K562 (cell line): ENCODE data around the gene HIGD1C. TPM values are rescaled to one million over a fixed set of nuclear protein-coding genes. Genes with fewer than 3 reads are reported as not detected.

Experiments used
- ARID3B ChIP-seq: fragments of 250-450 bp; sonication (Bioruptor Pico); IDR thresholded peaks from 2 replicates; pipeline ENCODE4 v1.4.0; 2020; ENCODE audit warnings: borderline replicate concordance
- CHD7 ChIP-seq: fragments of 200-600 bp; sonication (generic); IDR thresholded peaks from one replicate; pipeline ENCODE4 v1.6.1; 2012; ENCODE audit warnings: mild to moderate bottlenecking, low read depth, low read length, inconsistent platforms
- E2F4 ChIP-seq: sonication (generic); formaldehyde crosslinking; IDR thresholded peaks from 2 replicates; pipeline ENCODE4 v1.8.0; 2022; ENCODE audit warnings: mild to moderate bottlenecking, low read depth, missing genetic modification reagents
- FOS ChIP-seq: IDR thresholded peaks from 3 replicates; pipeline ENCODE4 v1.6.1; 2011; ENCODE audit not compliant: insufficient read length; ENCODE audit errors: extremely low read depth
- HSF4 ChIP-seq: fragments of 250-450 bp; sonication (Bioruptor Pico); IDR thresholded peaks from 2 replicates; pipeline ENCODE4 v2.1.2; 2022; ENCODE audit warnings: mild to moderate bottlenecking, moderate library complexity, borderline replicate concordance
- LEF1 ChIP-seq: fragments of 450-650 bp; IDR thresholded peaks from 2 replicates; pipeline ENCODE4 v1.6.1; 2016; ENCODE audit warnings: mild to moderate bottlenecking
- MAFK ChIP-seq: IDR thresholded peaks from 2 replicates; pipeline ENCODE4 v1.6.1; 2011; ENCODE audit warnings: low read length, improper control_type of control experiment
- PTBP1 ChIP-seq: fragments of 200-400 bp; formaldehyde crosslinking; IDR thresholded peaks from 2 replicates; pipeline ENCODE4 v1.6.1; 2017; ENCODE audit warnings: low read depth, low read length
- TAF1 ChIP-seq: IDR thresholded peaks from 2 replicates; pipeline ENCODE4 v1.6.1; 2011; ENCODE audit warnings: mild to moderate bottlenecking, low read length, moderate library complexity; ENCODE audit not compliant: insufficient read depth, control insufficient read depth, severe bottlenecking; ENCODE audit errors: extremely low read depth
- ZBTB12 ChIP-seq: fragments of 250-450 bp; sonication (Bioruptor Pico); IDR thresholded peaks from 2 replicates; pipeline ENCODE4 v1.4.0; 2020
- ZBTB17 ChIP-seq: fragments of 450-650 bp; formaldehyde crosslinking; IDR thresholded peaks from 2 replicates; pipeline ENCODE4 v1.4.0; 2020; ENCODE audit warnings: mild to moderate bottlenecking
- polyA plus RNA-seq, 8 experiments: library from polyadenylated mRNA; depleted of rRNA in 4 of 8; stranded (reverse) in 5 of 8; unstranded in 3 of 8; fragments of >200 nt; fragmentation: Nextera tagmentation in 2 of 8; fragmentation: Illumina TruSeq in 1 of 8; extraction: Ambion mirVana in 2 of 8; extraction: Trizol in 1 of 8; gene quantifications; 2 replicates each; pipeline versions ENCODE4 v1.2.1 to v1.2.3, GENCODE V29; 2011 to 2014; ENCODE audit warnings: inconsistent platforms in 1 of 8, missing spikeins in 1 of 8
- total RNA-seq, 7 experiments: library from RNA; depleted of rRNA in 6 of 7; stranded (reverse); fragments of >200 nt in 6 of 7; fragmentation: Illumina TruSeq in 2 of 7; extraction: Trizol in 2 of 7; gene quantifications; 2 replicates each; pipeline versions ENCODE4 v1.2.1 to v1.2.3, GENCODE V29; 2011 to 2021; ENCODE audit warnings: low replicate concordance in 1 of 7

The HIGD1C gene
- total and polyA plus RNA-seq, 9 of the 15 experiments (the other 6 are each of a cell fraction or from before 2014, with no cell fraction given) = not detected

DNA sequence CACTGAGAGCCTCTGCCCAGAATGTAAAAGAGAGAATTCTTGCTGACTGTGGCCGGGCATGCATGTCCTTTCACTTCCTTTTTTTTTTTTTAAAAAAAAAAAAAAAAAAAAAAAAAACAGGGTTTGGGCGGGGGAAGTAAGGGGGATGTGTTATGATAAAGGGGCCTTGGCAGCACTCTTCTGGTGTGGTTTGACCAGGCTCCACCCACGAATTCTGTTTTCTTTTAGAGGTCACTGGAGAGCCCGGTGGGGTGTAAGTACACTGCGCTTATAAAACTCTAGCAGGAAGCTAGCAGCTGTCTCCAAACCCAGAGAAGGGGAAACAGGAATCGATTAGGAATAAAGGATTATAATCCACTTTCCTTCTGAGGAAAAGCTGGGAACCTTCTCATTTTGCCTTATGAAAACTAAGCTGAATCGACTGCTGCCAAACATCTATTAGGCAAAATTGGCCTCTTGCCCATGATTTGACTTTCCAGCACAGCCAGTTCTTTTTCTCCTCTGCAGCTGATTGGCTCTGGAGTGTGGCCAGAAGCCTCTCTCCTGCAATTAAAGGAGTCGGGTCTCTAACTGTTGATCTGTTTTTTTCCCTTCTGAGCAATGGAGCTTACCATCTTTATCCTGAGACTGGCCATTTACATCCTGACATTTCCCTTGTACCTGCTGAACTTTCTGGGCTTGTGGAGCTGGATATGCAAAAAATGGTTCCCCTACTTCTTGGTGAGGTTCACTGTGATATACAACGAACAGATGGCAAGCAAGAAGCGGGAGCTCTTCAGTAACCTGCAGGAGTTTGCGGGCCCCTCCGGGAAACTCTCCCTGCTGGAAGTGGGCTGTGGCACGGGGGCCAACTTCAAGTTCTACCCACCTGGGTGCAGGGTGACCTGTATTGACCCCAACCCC, 27.7 kb upstream of the HIGD1C start (continued):
- TF ChIP-seq CHD7 = no peak
- TF ChIP-seq ZBTB17 (CRISPR knock-in tag) = no peak
- TF ChIP-seq PTBP1 = no peak
- TF ChIP-seq HSF4 (CRISPR knock-in tag) = no peak
- TF ChIP-seq FOS = no peak
- no peak for TF ChIP-seq ARID3B (CRISPR knock-in tag)
- peak; percentile 24 for TF ChIP-seq MAFK
- peak; percentile 72 for TF ChIP-seq LEF1
- TF ChIP-seq TAF1 = peak; percentile 86
- no peak for TF ChIP-seq E2F4
- TF ChIP-seq ZBTB12 (CRISPR knock-in tag) = no peak
